ENCODE data around the gene PCNX1. TPM values are rescaled to one million over a fixed set of nuclear protein-coding genes. Genes with fewer than 3 reads are reported as not detected.
"Not testable (repeated sequence)": the region's sequence is repeated elsewhere in the genome, so short reads cannot be mapped to it uniquely, and the experiment has no call there.

PCNX1 gene
- total and polyA plus RNA-seq, 4 donors, result 5.7 to 41.2 (median 18.2) TPM

DNA sequence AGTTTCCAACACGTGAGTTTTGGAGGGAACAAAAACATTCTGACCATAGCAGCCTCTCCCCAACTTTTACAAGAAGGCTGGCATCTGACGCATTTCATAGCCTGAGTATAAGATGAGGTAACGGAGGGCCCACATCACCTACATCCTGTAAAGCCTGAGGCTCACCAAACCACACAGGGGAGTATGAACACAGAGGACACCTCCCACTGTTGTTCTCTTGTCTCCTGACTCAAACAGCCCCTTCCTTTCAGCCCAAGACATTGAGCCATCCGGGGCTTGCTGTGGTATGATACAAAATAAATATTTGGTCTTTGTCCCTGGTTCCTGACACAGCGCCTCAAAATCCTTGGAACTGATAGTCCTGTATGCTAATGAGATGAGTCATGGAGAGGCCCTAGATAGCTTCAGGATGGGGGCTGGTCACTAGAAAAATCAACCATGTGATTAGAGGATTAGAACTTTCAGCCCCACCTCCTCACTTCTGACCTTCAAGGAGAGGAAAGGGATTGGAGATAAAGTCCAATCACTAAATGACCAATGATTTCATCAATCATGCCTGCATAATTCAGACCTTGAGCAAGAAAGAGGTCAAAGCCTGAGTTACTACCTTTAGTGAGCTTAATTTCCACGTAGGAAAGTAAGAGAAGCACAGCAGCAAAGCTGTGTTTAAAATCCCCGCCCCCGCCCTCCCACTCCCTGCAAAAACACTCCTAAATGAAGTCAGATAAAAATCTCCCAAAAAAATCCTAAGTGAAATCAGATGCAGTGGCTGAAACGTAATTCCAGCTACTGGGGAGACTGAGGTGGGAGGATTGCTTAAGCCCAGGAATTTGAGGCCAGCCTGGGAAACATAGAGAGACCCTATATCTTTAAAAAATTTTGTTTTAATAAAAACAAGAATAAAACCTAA is 236.4 kb downstream of the PCNX1 start:
- no peak overlapping the region for H3K9ac ChIP-seq (ENCODE audit: low read depth in 1 of 2, low read length in 2 of 2)
- no peak overlapping the region for H3K4me3 ChIP-seq (ENCODE audit: low read depth in 1 of 3, low read length in 3 of 3)
- H3K36me3 ChIP-seq (ENCODE audit: control insufficient read depth in 4 of 4, insufficient read depth in 3 of 4, low read depth in 1 of 4, low read length in 3 of 4), result no peaks in the 10 kb centered on the region
- H3K4me1 ChIP-seq (ENCODE audit: control insufficient read depth in 4 of 4, insufficient read depth in 4 of 4, low read length in 3 of 4), result peaks cover 0 to 6% (median 3%) of the 10 kb centered on the region in 4 donors
- peak in 1 of 2 donors; percentile 23 for TF ChIP-seq JUND (IDR thresholded peaks at IDR 0.05)
- no peak for TF ChIP-seq EGR1 (IDR thresholded peaks at IDR 0.05; ENCODE audit: low read depth in 2 of 2)
- TF ChIP-seq CTCF (IDR thresholded peaks at IDR 0.05; ENCODE audit: low read depth, low read length, missing input control), result no peak
- no peak for TF ChIP-seq FOXA1 (IDR thresholded peaks at IDR 0.05)
- TF ChIP-seq, protein P1, sequence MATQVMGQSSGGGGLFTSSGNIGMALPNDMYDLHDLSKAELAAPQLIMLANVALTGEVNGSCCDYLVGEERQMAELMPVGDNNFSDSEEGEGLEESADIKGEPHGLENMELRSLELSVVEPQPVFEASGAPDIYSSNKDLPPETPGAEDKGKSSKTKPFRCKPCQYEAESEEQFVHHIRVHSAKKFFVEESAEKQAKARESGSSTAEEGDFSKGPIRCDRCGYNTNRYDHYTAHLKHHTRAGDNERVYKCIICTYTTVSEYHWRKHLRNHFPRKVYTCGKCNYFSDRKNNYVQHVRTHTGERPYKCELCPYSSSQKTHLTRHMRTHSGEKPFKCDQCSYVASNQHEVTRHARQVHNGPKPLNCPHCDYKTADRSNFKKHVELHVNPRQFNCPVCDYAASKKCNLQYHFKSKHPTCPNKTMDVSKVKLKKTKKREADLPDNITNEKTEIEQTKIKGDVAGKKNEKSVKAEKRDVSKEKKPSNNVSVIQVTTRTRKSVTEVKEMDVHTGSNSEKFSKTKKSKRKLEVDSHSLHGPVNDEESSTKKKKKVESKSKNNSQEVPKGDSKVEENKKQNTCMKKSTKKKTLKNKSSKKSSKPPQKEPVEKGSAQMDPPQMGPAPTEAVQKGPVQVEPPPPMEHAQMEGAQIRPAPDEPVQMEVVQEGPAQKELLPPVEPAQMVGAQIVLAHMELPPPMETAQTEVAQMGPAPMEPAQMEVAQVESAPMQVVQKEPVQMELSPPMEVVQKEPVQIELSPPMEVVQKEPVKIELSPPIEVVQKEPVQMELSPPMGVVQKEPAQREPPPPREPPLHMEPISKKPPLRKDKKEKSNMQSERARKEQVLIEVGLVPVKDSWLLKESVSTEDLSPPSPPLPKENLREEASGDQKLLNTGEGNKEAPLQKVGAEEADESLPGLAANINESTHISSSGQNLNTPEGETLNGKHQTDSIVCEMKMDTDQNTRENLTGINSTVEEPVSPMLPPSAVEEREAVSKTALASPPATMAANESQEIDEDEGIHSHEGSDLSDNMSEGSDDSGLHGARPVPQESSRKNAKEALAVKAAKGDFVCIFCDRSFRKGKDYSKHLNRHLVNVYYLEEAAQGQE (IDR thresholded peaks at IDR 0.05), result no peak
- TF ChIP-seq TAF1 (conservative IDR thresholded peaks at IDR 0.05), result no peak
- TF ChIP-seq HNF4A (conservative IDR thresholded peaks at IDR 0.05), result peak in 1 of 2 donors; percentile 30
- DNase-seq (ENCODE audit: low spot score), result no peak
- 72% methylated on average over 9 of the region's 9 CpGs for WGBS
- H3K9me3 ChIP-seq (ENCODE audit: control insufficient read depth in 4 of 4, low read length in 3 of 4), result no peaks in the 10 kb centered on the region
- no peaks in the 10 kb centered on the region for H3K27me3 ChIP-seq (ENCODE audit: control insufficient read depth in 4 of 4, insufficient read depth in 4 of 4, low read length in 3 of 4)
- no peak overlapping the region for H3K27ac ChIP-seq (ENCODE audit: low read depth in 1 of 2, low read length in 2 of 2)

- DNase-seq (ENCODE audit: low spot score); H3K9me3 ChIP-seq (ENCODE audit: control insufficient read depth in 4 of 4, low read length in 3 of 4); H3K4me1 ChIP-seq (ENCODE audit: control insufficient read depth in 4 of 4, insufficient read depth in 4 of 4, low read length in 3 of 4); H3K27ac ChIP-seq (ENCODE audit: low read depth in 1 of 2, low read length in 2 of 2); H3K27me3 ChIP-seq (ENCODE audit: control insufficient read depth in 4 of 4, insufficient read depth in 4 of 4, low read length in 3 of 4); H3K36me3 ChIP-seq (ENCODE audit: control insufficient read depth in 4 of 4, insufficient read depth in 3 of 4, low read depth in 1 of 4, low read length in 3 of 4); H3K9ac ChIP-seq (ENCODE audit: low read depth in 1 of 2, low read length in 2 of 2); H3K4me3 ChIP-seq (ENCODE audit: low read depth in 1 of 3, low read length in 3 of 3): not testable (repeated sequence)
- WGBS, result 95% methylated on average over 7 of the region's 7 CpGs
Measured at GRCh38 chr14:71147335-71147734, 240.1 kb downstream of the PCNX1 start.

- no peak for DNase-seq (ENCODE audit: low spot score)
- H3K9me3 ChIP-seq (ENCODE audit: control insufficient read depth in 4 of 4, low read length in 3 of 4), result peaks cover 0 to 9% (median under 1%) of the 10 kb centered on the region in 4 donors
- no peaks in the 10 kb centered on the region for H3K4me1 ChIP-seq (ENCODE audit: control insufficient read depth in 4 of 4, insufficient read depth in 4 of 4, low read length in 3 of 4)
- no peaks in the 10 kb centered on the region for H3K27me3 ChIP-seq (ENCODE audit: control insufficient read depth in 4 of 4, insufficient read depth in 4 of 4, low read length in 3 of 4)
- no peak overlapping the region for H3K27ac ChIP-seq (ENCODE audit: low read depth in 1 of 2, low read length in 2 of 2)
- no peak overlapping the region for H3K9ac ChIP-seq (ENCODE audit: low read depth in 1 of 2, low read length in 2 of 2)
- no peaks in the 10 kb centered on the region for H3K36me3 ChIP-seq (ENCODE audit: control insufficient read depth in 4 of 4, insufficient read depth in 3 of 4, low read depth in 1 of 4, low read length in 3 of 4)
- 87% methylated on average over 3 of the region's 3 CpGs for whole genome bisulfite sequencing
- TF ChIP-seq, protein P2, sequence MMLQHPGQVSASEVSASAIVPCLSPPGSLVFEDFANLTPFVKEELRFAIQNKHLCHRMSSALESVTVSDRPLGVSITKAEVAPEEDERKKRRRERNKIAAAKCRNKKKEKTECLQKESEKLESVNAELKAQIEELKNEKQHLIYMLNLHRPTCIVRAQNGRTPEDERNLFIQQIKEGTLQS (IDR thresholded peaks at IDR 0.05), result no peak
- no peak for TF ChIP-seq EGR1 (IDR thresholded peaks at IDR 0.05; ENCODE audit: low read depth in 2 of 2)
- no peak overlapping the region for H3K4me3 ChIP-seq (ENCODE audit: low read depth in 1 of 3, low read length in 3 of 3)
Measured at GRCh38 chr14:71148627-71149026, 241.4 kb downstream of the PCNX1 start.

Measured in liver (tissue), 9 donors.